Measurements from ENCODE around the gene BBS4.
"Not testable (repeated sequence)": the region's sequence is repeated elsewhere in the genome, so short reads cannot be mapped to it uniquely, and the experiment has no call there.

BBS4 gene

GRCh38 chr15:72700076-72700475 is 14.1 kb downstream of the BBS4 start:
- no peak for DNase-seq (ENCODE audit: low read depth)

GRCh38 chr15:72706266-72706665 is 20.3 kb downstream of the BBS4 start:
- DNase-seq (ENCODE audit: low read depth): no peak

- not testable (repeated sequence) for DNase-seq (ENCODE audit: low read depth)
Measured at GRCh38 chr15:72708551-72709303, 22.7 kb downstream of the BBS4 start.

DNA sequence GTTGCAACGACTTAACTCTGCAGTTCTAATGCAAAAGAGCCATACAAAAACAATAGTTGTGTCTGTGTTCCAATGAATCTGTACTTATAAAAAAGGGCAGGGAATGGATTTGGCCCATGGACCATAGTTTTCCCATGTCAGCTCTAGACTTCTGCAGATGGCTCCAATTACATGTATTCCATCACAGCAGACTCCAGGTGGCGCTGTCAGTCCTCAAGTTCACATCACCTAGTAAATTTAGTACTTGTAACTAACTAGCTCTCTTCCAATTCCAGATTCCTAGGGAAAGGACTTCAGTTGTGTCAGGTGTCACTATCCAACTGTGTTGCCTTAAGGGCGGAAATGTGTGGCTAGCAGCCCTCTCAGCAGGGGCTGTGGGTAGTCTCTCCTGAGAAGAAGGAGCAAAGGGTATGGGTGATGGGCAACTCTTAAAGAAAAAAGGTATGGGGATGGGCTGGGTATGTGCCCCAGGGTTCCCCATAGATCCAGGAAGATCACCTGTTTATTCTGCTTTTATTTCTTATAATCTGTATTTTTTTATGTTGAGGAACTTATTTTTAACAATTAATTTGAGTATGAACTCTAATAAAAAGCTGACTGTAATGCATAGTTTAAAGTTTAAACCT is 36.2 kb downstream of the BBS4 start:
- peak; percentile 40 for DNase-seq (ENCODE audit: low read depth)

GRCh38 chr15:72724028-72724427 is 38.0 kb downstream of the BBS4 start:
- DNase-seq (ENCODE audit: low read depth): no peak

- DNase-seq (ENCODE audit: low read depth): no peak
Measured at GRCh38 chr15:72725446-72725845, 39.4 kb downstream of the BBS4 start.

DNA sequence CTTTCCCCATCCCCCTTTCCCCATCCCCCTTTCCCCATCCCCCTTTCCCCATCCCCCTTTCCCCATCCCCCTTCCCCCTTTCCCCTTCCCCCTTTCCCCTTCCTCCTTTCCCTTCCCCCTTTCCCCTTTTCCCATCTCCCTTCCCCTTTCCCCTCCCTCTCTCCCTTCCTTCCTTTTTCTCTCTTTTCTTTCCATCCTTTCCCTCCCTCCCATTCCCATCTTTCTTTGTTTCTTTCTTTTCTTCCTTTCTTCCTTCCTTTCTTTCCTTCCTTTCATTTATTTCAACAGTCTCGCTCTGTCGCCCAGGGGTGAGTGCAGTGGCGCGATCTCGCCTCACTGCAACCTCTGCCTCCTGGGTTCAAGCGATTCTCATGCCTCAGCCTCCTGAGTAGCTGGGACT is 39.8 kb downstream of the BBS4 start:
- DNase-seq (ENCODE audit: low read depth): not testable (repeated sequence)

GRCh38 chr15:72727154-72727553 is 41.1 kb downstream of the BBS4 start:
- DNase-seq (ENCODE audit: low read depth): no peak

- DNase-seq (ENCODE audit: low read depth): not testable (repeated sequence)
Measured at GRCh38 chr15:72728249-72728648, 42.2 kb downstream of the BBS4 start.

GRCh38 chr15:72728821-72729220 is 42.8 kb downstream of the BBS4 start:
- no peak for DNase-seq (ENCODE audit: low read depth)

DNA sequence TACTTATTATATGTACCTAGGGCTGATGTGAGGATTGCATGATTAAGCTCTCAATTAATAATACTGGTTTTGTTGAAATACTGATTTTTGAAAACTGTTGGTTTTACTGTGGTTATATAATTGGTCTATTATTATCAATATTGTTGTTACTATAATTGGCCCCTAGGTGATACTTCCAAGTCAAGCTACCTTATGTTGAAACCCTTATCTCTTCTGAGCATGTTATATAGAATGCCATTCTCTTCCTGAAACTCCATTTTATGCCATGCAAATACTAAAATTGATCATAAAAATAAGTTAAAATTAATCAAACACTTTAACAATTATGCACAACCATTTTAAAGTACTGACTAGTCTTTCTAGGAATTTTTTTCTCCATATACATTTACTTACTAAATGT is 46.1 kb downstream of the BBS4 start:
- DNase-seq (ENCODE audit: low read depth): no peak

DNA sequence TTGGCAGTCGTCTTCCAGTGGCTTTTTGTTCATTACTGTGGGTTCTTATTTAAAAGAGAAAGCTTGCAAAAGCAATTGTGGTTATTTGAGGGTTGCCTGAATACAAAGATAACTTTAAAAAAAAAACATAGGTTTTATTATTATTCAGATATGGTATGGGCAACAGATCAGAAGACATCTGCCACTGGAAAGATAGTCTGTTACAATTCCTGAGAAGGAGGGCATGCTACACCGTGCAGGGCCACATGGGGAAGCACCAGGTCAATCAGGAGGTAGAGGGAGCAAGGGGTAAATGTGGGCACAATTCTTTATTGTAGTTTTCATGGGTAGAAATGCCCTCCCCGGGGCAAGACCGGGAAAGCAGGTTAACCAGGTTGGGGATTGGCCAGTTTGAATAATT is 46.5 kb downstream of the BBS4 start:
- no peak for DNase-seq (ENCODE audit: low read depth)

GRCh38 chr15:72733941-72734738 is 48.1 kb downstream of the BBS4 start:
- no peak for DNase-seq (ENCODE audit: low read depth)

GRCh38 chr15:72735111-72735510 is 49.1 kb downstream of the BBS4 start:
- no peak for DNase-seq (ENCODE audit: low read depth)

DNA sequence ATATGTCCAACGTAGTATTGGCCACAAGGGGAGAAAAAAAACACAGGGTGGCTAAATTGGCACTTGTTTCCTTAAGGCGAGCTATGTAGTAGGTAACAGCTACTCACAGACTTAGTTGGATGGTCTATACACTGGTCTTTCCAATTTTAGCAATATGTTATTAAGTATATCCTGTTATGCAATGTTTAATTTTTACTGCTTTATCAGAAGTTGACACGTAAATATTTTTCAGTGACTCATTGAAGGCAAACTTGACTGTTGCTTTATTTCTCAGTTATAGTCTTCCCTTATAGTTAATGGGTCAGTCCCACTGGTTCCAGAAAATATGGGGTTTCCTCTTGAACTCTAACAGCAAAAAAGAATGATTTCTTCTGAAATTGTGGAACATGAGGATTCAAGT is 51.1 kb downstream of the BBS4 start:
- no peak for DNase-seq (ENCODE audit: low read depth)

GRCh38 chr15:72737723-72738122 is 51.7 kb downstream of the BBS4 start:
- DNase-seq (ENCODE audit: low read depth): no peak

GRCh38 chr15:72740219-72740618 is 54.2 kb downstream of the BBS4 start:
- no peak for DNase-seq (ENCODE audit: low read depth)

DNA sequence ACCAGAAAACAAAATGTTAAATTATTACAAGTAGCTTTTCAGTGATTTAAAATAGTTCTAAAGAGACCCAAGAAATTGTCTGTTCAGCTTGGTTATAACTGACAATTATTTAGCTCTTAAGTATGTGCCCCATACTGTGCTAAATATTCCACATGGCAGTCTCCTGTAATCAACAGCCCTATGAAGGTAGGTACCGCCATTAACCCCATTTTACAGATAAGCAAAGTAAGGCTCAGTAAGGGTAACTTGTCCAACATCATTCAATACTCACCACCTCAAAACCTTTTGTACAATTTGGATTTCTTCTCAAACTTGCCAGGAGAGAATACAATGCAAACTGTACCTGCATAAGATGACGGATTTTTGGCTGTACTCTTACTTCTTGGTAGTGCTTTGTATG is 63.7 kb downstream of the BBS4 start:
- no peak for DNase-seq (ENCODE audit: low read depth)

DNA sequence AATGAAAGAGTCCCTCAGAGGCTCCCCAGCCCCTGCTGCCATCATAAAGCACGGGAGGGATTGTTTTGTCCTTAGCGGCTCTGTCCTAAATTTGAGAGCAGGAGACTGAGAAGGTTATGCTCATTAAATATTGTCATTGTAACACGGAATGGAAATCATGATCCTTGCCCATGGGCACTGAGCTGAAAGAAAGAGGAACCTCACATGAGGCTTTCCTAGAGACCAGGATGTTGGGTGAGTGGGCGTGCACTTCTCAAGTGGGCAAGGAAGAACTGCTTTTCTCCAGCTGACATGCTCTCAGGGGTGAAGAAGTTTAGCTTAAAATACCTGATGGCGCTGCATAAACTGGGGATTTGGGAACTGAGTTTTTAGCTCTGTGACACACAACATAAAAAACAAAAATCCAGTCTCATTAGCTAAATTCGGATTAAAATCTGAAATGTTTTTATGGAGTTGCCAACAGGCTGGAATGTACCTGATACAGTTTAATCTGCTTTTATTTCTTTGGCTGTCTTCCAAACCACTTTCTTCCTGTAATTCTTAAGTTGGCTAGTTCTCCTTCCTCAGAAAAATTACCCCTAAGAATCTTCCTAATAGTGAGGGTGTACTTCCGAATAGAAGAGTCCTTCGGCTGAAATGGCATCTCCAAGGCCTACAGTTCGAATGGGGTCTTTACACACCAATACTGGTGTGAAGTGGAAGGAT is 65.9 kb downstream of the BBS4 start:
- no peak for DNase-seq (ENCODE audit: low read depth)

DNA sequence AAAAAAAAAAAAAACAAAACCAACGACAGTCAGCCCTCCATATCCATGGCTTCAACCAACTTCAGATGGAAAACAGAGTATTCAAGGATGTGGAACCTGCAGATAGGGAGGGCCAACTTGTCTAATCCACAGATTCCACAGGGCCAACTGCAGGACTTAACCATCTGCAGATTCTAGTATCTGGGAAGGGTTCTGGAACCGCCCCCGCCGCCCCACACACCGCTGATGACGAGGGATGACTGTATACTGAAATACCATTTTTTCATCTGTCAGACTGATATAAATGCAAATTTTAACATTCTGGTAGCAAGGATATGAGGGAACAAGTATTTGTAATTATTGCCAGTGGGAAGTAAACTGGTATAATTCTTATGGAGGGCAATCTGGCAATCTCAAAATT is 68.1 kb downstream of the BBS4 start:
- DNase-seq (ENCODE audit: low read depth): no peak

DNA sequence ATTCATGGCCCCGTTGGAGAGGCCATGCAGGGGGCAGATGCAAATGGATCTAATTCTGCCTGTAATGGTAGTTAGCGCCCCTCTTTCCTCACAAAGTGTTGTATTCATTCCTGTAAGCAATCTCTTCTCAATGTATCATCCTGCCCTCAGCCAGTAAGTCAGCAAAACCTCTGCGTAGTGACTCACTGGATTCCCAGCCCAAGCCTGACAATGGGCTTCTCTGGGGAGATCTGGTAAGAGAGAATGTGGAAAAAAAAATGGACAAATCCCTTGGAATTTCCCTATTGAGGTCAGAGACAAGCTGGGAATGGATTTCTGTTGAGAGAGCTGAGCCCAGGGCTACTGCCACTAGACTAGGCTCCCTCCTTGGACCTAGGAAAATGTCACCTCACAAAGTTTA is 72.2 kb downstream of the BBS4 start:
- DNase-seq (ENCODE audit: low read depth): no peak

GRCh38 chr15:72760590-72761260 is 74.7 kb downstream of the BBS4 start:
- no peak for DNase-seq (ENCODE audit: low read depth)

Measured in activated T-helper 1 cell treated with Interleukin-2 at 50 U/mL for 16 hours (primary cell).